Suprapubic skin (tissue), 3 donors: ENCODE results near the gene GALNT2.

Experiments
- CTCF ChIP-seq, 2 donors: fragments of 200-600 bp in 1 of 2; fragments of 450-650 bp in 1 of 2; sonication (generic) in 1 of 2; IDR thresholded peaks; one replicate each; pipeline ENCODE4 v1.5.1; 2016 to 2019; ENCODE audit warnings: antibody characterized with exemption in 2 of 2, mild to moderate bottlenecking in 1 of 2, moderate library complexity in 1 of 2
- POLR2AphosphoS5 ChIP-seq, 3 donors: sonication (generic); formaldehyde crosslinking; IDR thresholded peaks; one replicate each; pipeline ENCODE4 v1.6.1; 2017; ENCODE audit warnings: antibody characterized with exemption in 3 of 3

- no peak for TF ChIP-seq CTCF (IDR thresholded peaks at IDR 0.05)
- no peak for TF ChIP-seq POLR2AphosphoS5 (IDR thresholded peaks at IDR 0.05)
Measured at GRCh38 chr1:230242326-230242725, 175.3 kb downstream of the GALNT2 start.
